Measurements from ENCODE around the gene DMRTA2. TPM values are rescaled to one million over a fixed set of nuclear protein-coding genes. Genes with fewer than 3 reads are reported as not detected.

Gene DMRTA2
- total RNA-seq, 2 experiments from 2014 or later = 0.12 TPM; not detected in 1

- Mint-ChIP-seq H3K4me1 (peaks cover 32% of the 10 kb centered on the region), H3K9me3 (ENCODE audit: low read depth) (no peaks in the 10 kb centered on the region), H3K27ac (no peak overlapping the region), H3K4me3 (no peak overlapping the region), H3K36me3 (peaks cover 1% of the 10 kb centered on the region), H3K27me3 (peaks cover 95% of the 10 kb centered on the region)
- no peak for ATAC-seq
- no peak for DNase-seq
- CTCF ChIA-PET = interaction anchor here (0.6 to 1.4 kb wide), 2 partner anchors 15 to 869 kb away, joined by 3 read pairs; no protein-coding TSS in a partner anchor
Measured at GRCh38 chr1:50427818-50428779, 4.9 kb upstream of the DMRTA2 start.

- CTCF ChIA-PET = interaction anchor here (0.6 to 1.4 kb wide), 2 partner anchors 15 to 870 kb away, joined by 3 read pairs; no protein-coding TSS in a partner anchor
- DNase-seq (no peak), ATAC-seq (no peak)
- Mint-ChIP-seq H3K27ac (peak overlapping the region; percentile 34), H3K4me3 (no peak overlapping the region), H3K4me1 (peaks cover 38% of the 10 kb centered on the region), H3K36me3 (peaks cover 1% of the 10 kb centered on the region), H3K27me3 (peaks cover 95% of the 10 kb centered on the region), H3K9me3 (ENCODE audit: low read depth) (no peaks in the 10 kb centered on the region)
Measured at GRCh38 chr1:50427086-50427817, 4.0 kb upstream of the DMRTA2 start.

GRCh38 chr1:50426702-50427085 lies 3.5 kb upstream of the DMRTA2 start:
- ATAC-seq (no peak), DNase-seq (no peak)
- H3K36me3 Mint-ChIP-seq = peaks cover 1% of the 10 kb centered on the region
- no peak overlapping the region for H3K27ac Mint-ChIP-seq
- H3K9me3 Mint-ChIP-seq (ENCODE audit: low read depth) = no peaks in the 10 kb centered on the region
- peaks cover 95% of the 10 kb centered on the region for H3K27me3 Mint-ChIP-seq
- H3K4me3 Mint-ChIP-seq = no peak overlapping the region
- CTCF ChIA-PET = interaction anchor here (1.3 to 1.4 kb wide), 2 partner anchors 14 to 94 kb away, joined by 3 read pairs; no protein-coding TSS in a partner anchor
- peaks cover 39% of the 10 kb centered on the region for H3K4me1 Mint-ChIP-seq

- ATAC-seq (no peak), DNase-seq (no peak)
- H3K4me1 Mint-ChIP-seq = peaks cover 41% of the 10 kb centered on the region
- peaks cover 94% of the 10 kb centered on the region for H3K27me3 Mint-ChIP-seq
- CTCF ChIA-PET = interaction anchor here (1.3 to 1.4 kb wide), 2 partner anchors 14 to 94 kb away, joined by 3 read pairs; no protein-coding TSS in a partner anchor
- no peak overlapping the region for H3K4me3 Mint-ChIP-seq
- H3K9me3 Mint-ChIP-seq (ENCODE audit: low read depth) = no peaks in the 10 kb centered on the region
- no peak overlapping the region for H3K27ac Mint-ChIP-seq
- peaks cover 1% of the 10 kb centered on the region for H3K36me3 Mint-ChIP-seq
Measured at GRCh38 chr1:50426108-50426700, 3.0 kb upstream of the DMRTA2 start.

GRCh38 chr1:50425376-50426107 lies 2.3 kb upstream of the DMRTA2 start:
- DNase-seq (no peak), ATAC-seq (no peak)
- Mint-ChIP-seq H3K27me3 (peaks cover 89% of the 10 kb centered on the region), H3K27ac (no peak overlapping the region), H3K4me1 (peaks cover 42% of the 10 kb centered on the region), H3K9me3 (ENCODE audit: low read depth) (no peaks in the 10 kb centered on the region), H3K36me3 (peaks cover 1% of the 10 kb centered on the region), H3K4me3 (no peak overlapping the region)
- CTCF ChIA-PET = interaction anchor here (1.3 to 1.7 kb wide), 2 partner anchors 93 to 279 kb away, joined by 3 to 4 read pairs; no protein-coding TSS in a partner anchor

GRCh38 chr1:50424884-50425375 lies 1.7 kb upstream of the DMRTA2 start:
- DNase-seq (no peak), ATAC-seq (no peak)
- Mint-ChIP-seq H3K27ac (peak overlapping the region; percentile 48), H3K27me3 (peaks cover 89% of the 10 kb centered on the region), H3K4me3 (peak overlapping the region; percentile 79), H3K9me3 (ENCODE audit: low read depth) (no peaks in the 10 kb centered on the region), H3K36me3 (peaks cover 5% of the 10 kb centered on the region), H3K4me1 (peaks cover 47% of the 10 kb centered on the region)
- CTCF ChIA-PET = interaction anchor here (1.7 kb wide), 1 partner anchor 280 kb away, joined by 4 read pairs; no protein-coding TSS in a partner anchor

GRCh38 chr1:50424045-50424883 lies 1.0 kb upstream of the DMRTA2 start:
- H3K4me1 Mint-ChIP-seq = peaks cover 50% of the 10 kb centered on the region
- H3K4me3 Mint-ChIP-seq = peak overlapping the region; percentile 79
- H3K27ac Mint-ChIP-seq = peak overlapping the region; percentile 48
- CTCF ChIA-PET = interaction anchor here (1.6 to 1.7 kb wide), 2 partner anchors 181 to 280 kb away, joined by 4 read pairs; no protein-coding TSS in a partner anchor
- H3K27me3 Mint-ChIP-seq = peaks cover 90% of the 10 kb centered on the region
- peak; percentile 57 for ATAC-seq
- H3K9me3 Mint-ChIP-seq (ENCODE audit: low read depth) = no peaks in the 10 kb centered on the region
- DNase-seq = no peak
- peaks cover 5% of the 10 kb centered on the region for H3K36me3 Mint-ChIP-seq

- no peak overlapping the region for H3K27ac Mint-ChIP-seq
- CTCF ChIA-PET = interaction anchor here (1.6 kb wide), 1 partner anchor 181 kb away, joined by 4 read pairs; no protein-coding TSS in a partner anchor
- peak; percentile 35 for ATAC-seq
- no peaks in the 10 kb centered on the region for H3K9me3 Mint-ChIP-seq (ENCODE audit: low read depth)
- peaks cover 5% of the 10 kb centered on the region for H3K36me3 Mint-ChIP-seq
- peaks cover 85% of the 10 kb centered on the region for H3K27me3 Mint-ChIP-seq
- peak overlapping the region; percentile 79 for H3K4me3 Mint-ChIP-seq
- peaks cover 50% of the 10 kb centered on the region for H3K4me1 Mint-ChIP-seq
- DNase-seq = no peak
Measured at GRCh38 chr1:50423670-50424000, 392 bp upstream of the DMRTA2 start.

GRCh38 chr1:50422675-50422945 lies 633 bp downstream of the DMRTA2 start:
- H3K4me3 Mint-ChIP-seq = peak overlapping the region; percentile 79
- H3K36me3 Mint-ChIP-seq = peaks cover 7% of the 10 kb centered on the region
- H3K4me1 Mint-ChIP-seq = peaks cover 46% of the 10 kb centered on the region
- no peaks in the 10 kb centered on the region for H3K9me3 Mint-ChIP-seq (ENCODE audit: low read depth)
- H3K27ac Mint-ChIP-seq = peak overlapping the region; percentile 22
- peaks cover 86% of the 10 kb centered on the region for H3K27me3 Mint-ChIP-seq
- no peak for ATAC-seq
- CTCF ChIA-PET = no interaction called here
- DNase-seq = no peak

GRCh38 chr1:50421768-50422674 lies 1.2 kb downstream of the DMRTA2 start:
- no peak for ATAC-seq
- peak overlapping the region; percentile 10 for H3K4me3 Mint-ChIP-seq
- no peak for DNase-seq
- no peaks in the 10 kb centered on the region for H3K9me3 Mint-ChIP-seq (ENCODE audit: low read depth)
- CTCF ChIA-PET = no interaction called here
- peaks cover 6% of the 10 kb centered on the region for H3K36me3 Mint-ChIP-seq
- H3K27me3 Mint-ChIP-seq = peaks cover 86% of the 10 kb centered on the region
- H3K4me1 Mint-ChIP-seq = peaks cover 41% of the 10 kb centered on the region
- peak overlapping the region; percentile 46 for H3K27ac Mint-ChIP-seq

GRCh38 chr1:50421366-50421748 lies 1.9 kb downstream of the DMRTA2 start:
- DNase-seq = no peak
- Mint-ChIP-seq H3K4me1 (peaks cover 47% of the 10 kb centered on the region), H3K27ac (peak overlapping the region; percentile 46), H3K36me3 (peaks cover 7% of the 10 kb centered on the region), H3K9me3 (ENCODE audit: low read depth) (no peaks in the 10 kb centered on the region), H3K4me3 (peak overlapping the region; percentile 10), H3K27me3 (peaks cover 86% of the 10 kb centered on the region)
- no peak for ATAC-seq
- CTCF ChIA-PET = no interaction called here

Measured in activated CD8-positive, alpha-beta memory T cell treated with anti-CD3 and anti-CD28 coated beads, Interleukin-2, amount 10 ng/mL, durations not matched to agents 7 days and 5 days (primary cell).